ENCODE data around the gene CALD1.

CALD1 gene

GRCh38 chr7:134773164-134773563, 6.3 kb upstream of the CALD1 start:
- Histone ChIP-seq H3K9ac (ENCODE audit: low read depth in 1 of 2, low read length in 2 of 2) (no peak overlapping the region), H3K27ac (ENCODE audit: low read depth, low read length) (no peak overlapping the region), H3K36me3 (ENCODE audit: control insufficient read depth in 1 of 2, insufficient read depth in 2 of 2, low read length in 2 of 2) (no peaks in the 10 kb centered on the region), H3K27me3 (ENCODE audit: control insufficient read depth in 1 of 2, insufficient read depth in 2 of 2, low read length in 2 of 2) (no peaks in the 10 kb centered on the region), H3K9me3 (ENCODE audit: control insufficient read depth in 1 of 2, low read length in 2 of 2) (no peaks in the 10 kb centered on the region), H3K4me1 (ENCODE audit: control insufficient read depth in 1 of 2, insufficient read depth in 2 of 2, low read length in 2 of 2) (peaks cover 0 to 3% of the 10 kb centered on the region in 2 donors), H3K4me3 (ENCODE audit: low read depth in 1 of 2, low read length in 2 of 2) (no peak overlapping the region)

GRCh38 chr7:134774119-134774518, 5.3 kb upstream of the CALD1 start:
- Histone ChIP-seq H3K9ac (ENCODE audit: low read depth in 1 of 2, low read length in 2 of 2) (no peak overlapping the region), H3K4me1 (ENCODE audit: control insufficient read depth in 1 of 2, insufficient read depth in 2 of 2, low read length in 2 of 2) (peaks cover 0 to 4% of the 10 kb centered on the region in 2 donors), H3K27me3 (ENCODE audit: control insufficient read depth in 1 of 2, insufficient read depth in 2 of 2, low read length in 2 of 2) (no peaks in the 10 kb centered on the region), H3K4me3 (ENCODE audit: low read depth in 1 of 2, low read length in 2 of 2) (no peak overlapping the region), H3K9me3 (ENCODE audit: control insufficient read depth in 1 of 2, low read length in 2 of 2) (no peaks in the 10 kb centered on the region), H3K36me3 (ENCODE audit: control insufficient read depth in 1 of 2, insufficient read depth in 2 of 2, low read length in 2 of 2) (no peaks in the 10 kb centered on the region), H3K27ac (ENCODE audit: low read depth, low read length) (no peak overlapping the region)

GRCh38 chr7:134777470-134777869, 2.0 kb upstream of the CALD1 start:
- Histone ChIP-seq H3K4me3 (ENCODE audit: low read depth in 1 of 2, low read length in 2 of 2) (no peak overlapping the region), H3K27me3 (ENCODE audit: control insufficient read depth in 1 of 2, insufficient read depth in 2 of 2, low read length in 2 of 2) (peaks cover 0 to 7% of the 10 kb centered on the region in 2 donors), H3K4me1 (ENCODE audit: control insufficient read depth in 1 of 2, insufficient read depth in 2 of 2, low read length in 2 of 2) (peaks cover 0 to 4% of the 10 kb centered on the region in 2 donors), H3K36me3 (ENCODE audit: control insufficient read depth in 1 of 2, insufficient read depth in 2 of 2, low read length in 2 of 2) (no peaks in the 10 kb centered on the region), H3K9me3 (ENCODE audit: control insufficient read depth in 1 of 2, low read length in 2 of 2) (no peaks in the 10 kb centered on the region), H3K27ac (ENCODE audit: low read depth, low read length) (no peak overlapping the region), H3K9ac (ENCODE audit: low read depth in 1 of 2, low read length in 2 of 2) (no peak overlapping the region)

GRCh38 chr7:134777908-134778580, 1.4 kb upstream of the CALD1 start:
- Histone ChIP-seq H3K27me3 (ENCODE audit: control insufficient read depth in 1 of 2, insufficient read depth in 2 of 2, low read length in 2 of 2) (peaks cover 0 to 7% of the 10 kb centered on the region in 2 donors), H3K4me3 (ENCODE audit: low read depth in 1 of 2, low read length in 2 of 2) (no peak overlapping the region), H3K9ac (ENCODE audit: low read depth in 1 of 2, low read length in 2 of 2) (no peak overlapping the region), H3K36me3 (ENCODE audit: control insufficient read depth in 1 of 2, insufficient read depth in 2 of 2, low read length in 2 of 2) (no peaks in the 10 kb centered on the region), H3K4me1 (ENCODE audit: control insufficient read depth in 1 of 2, insufficient read depth in 2 of 2, low read length in 2 of 2) (peaks cover 0 to 4% of the 10 kb centered on the region in 2 donors), H3K9me3 (ENCODE audit: control insufficient read depth in 1 of 2, low read length in 2 of 2) (no peaks in the 10 kb centered on the region), H3K27ac (ENCODE audit: low read depth, low read length) (no peak overlapping the region)

- H3K4me1 ChIP-seq (ENCODE audit: control insufficient read depth in 1 of 2, insufficient read depth in 2 of 2, low read length in 2 of 2): peaks cover 0 to 4% of the 10 kb centered on the region in 2 donors
- H3K27me3 ChIP-seq (ENCODE audit: control insufficient read depth in 1 of 2, insufficient read depth in 2 of 2, low read length in 2 of 2): peaks cover 0 to 7% of the 10 kb centered on the region in 2 donors
- no peaks in the 10 kb centered on the region for H3K36me3 ChIP-seq (ENCODE audit: control insufficient read depth in 1 of 2, insufficient read depth in 2 of 2, low read length in 2 of 2)
- peak overlapping the region; percentile 62 to 67 for H3K4me3 ChIP-seq (ENCODE audit: low read depth in 1 of 2, low read length in 2 of 2)
- peak overlapping the region; percentile 20 for H3K27ac ChIP-seq (ENCODE audit: low read depth, low read length)
- peak overlapping the region; percentile 50 to 58 for H3K9ac ChIP-seq (ENCODE audit: low read depth in 1 of 2, low read length in 2 of 2)
- no peaks in the 10 kb centered on the region for H3K9me3 ChIP-seq (ENCODE audit: control insufficient read depth in 1 of 2, low read length in 2 of 2)
Measured at GRCh38 chr7:134779741-134780065, 269 bp downstream of the CALD1 start.

- Histone ChIP-seq H3K4me1 (ENCODE audit: control insufficient read depth in 1 of 2, insufficient read depth in 2 of 2, low read length in 2 of 2) (peaks cover 0 to 4% of the 10 kb centered on the region in 2 donors), H3K27ac (ENCODE audit: low read depth, low read length) (peak overlapping the region; percentile 62), H3K36me3 (ENCODE audit: control insufficient read depth in 1 of 2, insufficient read depth in 2 of 2, low read length in 2 of 2) (no peaks in the 10 kb centered on the region), H3K27me3 (ENCODE audit: control insufficient read depth in 1 of 2, insufficient read depth in 2 of 2, low read length in 2 of 2) (peaks cover 0 to 7% of the 10 kb centered on the region in 2 donors), H3K9ac (ENCODE audit: low read depth in 1 of 2, low read length in 2 of 2) (peak overlapping the region in 1 of 2 donors; percentile 50), H3K4me3 (ENCODE audit: low read depth in 1 of 2, low read length in 2 of 2) (peak overlapping the region; percentile 62 to 67), H3K9me3 (ENCODE audit: control insufficient read depth in 1 of 2, low read length in 2 of 2) (no peaks in the 10 kb centered on the region)
Measured at GRCh38 chr7:134780166-134780828, 863 bp downstream of the CALD1 start.

- Histone ChIP-seq H3K27me3 (ENCODE audit: control insufficient read depth in 1 of 2, insufficient read depth in 2 of 2, low read length in 2 of 2) (peaks cover 0 to 7% of the 10 kb centered on the region in 2 donors), H3K36me3 (ENCODE audit: control insufficient read depth in 1 of 2, insufficient read depth in 2 of 2, low read length in 2 of 2) (no peaks in the 10 kb centered on the region), H3K9ac (ENCODE audit: low read depth in 1 of 2, low read length in 2 of 2) (peak overlapping the region in 1 of 2 donors; percentile 50), H3K9me3 (ENCODE audit: control insufficient read depth in 1 of 2, low read length in 2 of 2) (no peaks in the 10 kb centered on the region), H3K4me3 (ENCODE audit: low read depth in 1 of 2, low read length in 2 of 2) (peak overlapping the region; percentile 62 to 67), H3K27ac (ENCODE audit: low read depth, low read length) (peak overlapping the region; percentile 62), H3K4me1 (ENCODE audit: control insufficient read depth in 1 of 2, insufficient read depth in 2 of 2, low read length in 2 of 2) (peaks cover 0 to 4% of the 10 kb centered on the region in 2 donors)
Measured at GRCh38 chr7:134781171-134781570, 1.7 kb downstream of the CALD1 start.

- no peaks in the 10 kb centered on the region for H3K9me3 ChIP-seq (ENCODE audit: control insufficient read depth in 1 of 2, low read length in 2 of 2)
- peaks cover 0 to 4% of the 10 kb centered on the region in 2 donors for H3K4me1 ChIP-seq (ENCODE audit: control insufficient read depth in 1 of 2, insufficient read depth in 2 of 2, low read length in 2 of 2)
- H3K27me3 ChIP-seq (ENCODE audit: control insufficient read depth in 1 of 2, insufficient read depth in 2 of 2, low read length in 2 of 2): peaks cover 0 to 7% of the 10 kb centered on the region in 2 donors
- peak overlapping the region; percentile 24 to 62 for H3K4me3 ChIP-seq (ENCODE audit: low read depth in 1 of 2, low read length in 2 of 2)
- H3K9ac ChIP-seq (ENCODE audit: low read depth in 1 of 2, low read length in 2 of 2): peak overlapping the region in 1 of 2 donors; percentile 30
- peak overlapping the region; percentile 33 for H3K27ac ChIP-seq (ENCODE audit: low read depth, low read length)
- H3K36me3 ChIP-seq (ENCODE audit: control insufficient read depth in 1 of 2, insufficient read depth in 2 of 2, low read length in 2 of 2): no peaks in the 10 kb centered on the region
Measured at GRCh38 chr7:134782121-134782623, 2.7 kb downstream of the CALD1 start.

- Histone ChIP-seq H3K27me3 (ENCODE audit: control insufficient read depth in 1 of 2, insufficient read depth in 2 of 2, low read length in 2 of 2) (peaks cover 0 to 7% of the 10 kb centered on the region in 2 donors), H3K9ac (ENCODE audit: low read depth in 1 of 2, low read length in 2 of 2) (no peak overlapping the region), H3K4me3 (ENCODE audit: low read depth in 1 of 2, low read length in 2 of 2) (peak overlapping the region in 1 of 2 donors; percentile 25), H3K36me3 (ENCODE audit: control insufficient read depth in 1 of 2, insufficient read depth in 2 of 2, low read length in 2 of 2) (no peaks in the 10 kb centered on the region), H3K9me3 (ENCODE audit: control insufficient read depth in 1 of 2, low read length in 2 of 2) (no peaks in the 10 kb centered on the region), H3K4me1 (ENCODE audit: control insufficient read depth in 1 of 2, insufficient read depth in 2 of 2, low read length in 2 of 2) (no peaks in the 10 kb centered on the region), H3K27ac (ENCODE audit: low read depth, low read length) (peak overlapping the region; percentile 4)
Measured at GRCh38 chr7:134783294-134784069, 4.0 kb downstream of the CALD1 start.

Measured in duodenal mucosa (tissue), 2 donors.